GM21447 (cell line): Measurements from ENCODE around the gene AEBP2.
A peak's percentile ranks its signal among the peaks of the same experiment; 100 is the strongest.
"Not testable (repeated sequence)": the region's sequence is repeated elsewhere in the genome, so short reads cannot be mapped to it uniquely, and the experiment has no call there.

ENCODE experiments used
- ATAC-seq: cut with Tn5 transposase; IDR thresholded peaks from one replicate; pipeline ENCODE4 v1.9.1; 2021; ENCODE audit not compliant: unreplicated experiment

AEBP2 gene

DNA sequence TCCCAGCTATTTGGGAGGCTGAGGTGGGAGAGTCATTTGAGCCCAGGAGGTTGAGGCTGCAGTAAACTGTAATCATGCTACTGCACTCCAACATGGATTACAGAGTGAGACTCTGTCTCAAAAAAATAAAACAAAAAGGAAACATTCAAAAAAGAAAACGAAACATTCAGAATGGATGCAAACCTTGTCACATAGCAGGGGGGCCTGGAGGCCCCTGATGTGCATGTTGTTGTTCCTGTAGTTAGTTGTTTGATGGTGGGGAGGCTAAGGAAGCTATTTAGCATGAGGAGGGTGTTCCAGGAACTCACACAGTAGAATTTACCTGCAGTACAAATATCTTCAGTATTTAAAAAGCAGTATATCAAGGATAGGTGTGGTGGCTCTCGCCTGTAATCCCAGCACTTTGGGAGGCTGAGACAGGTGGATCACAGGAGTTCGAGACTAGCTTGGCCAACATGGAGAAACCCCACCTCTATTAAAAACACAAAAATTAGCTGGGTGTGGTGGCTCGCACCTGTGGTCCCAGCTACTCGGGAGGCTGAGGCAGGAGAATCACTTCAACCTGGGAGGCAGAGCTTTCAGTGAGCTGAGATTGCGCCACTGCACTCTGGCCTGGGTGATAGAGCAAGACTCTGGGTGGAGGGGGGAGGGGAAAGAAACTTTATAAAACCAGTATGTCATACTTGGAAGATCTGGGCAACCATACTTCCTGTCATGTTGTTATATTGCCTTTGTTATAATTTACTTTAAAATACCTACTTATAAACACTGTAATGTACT is 17.6 kb upstream of the AEBP2 start:
- ATAC-seq: no peak

DNA sequence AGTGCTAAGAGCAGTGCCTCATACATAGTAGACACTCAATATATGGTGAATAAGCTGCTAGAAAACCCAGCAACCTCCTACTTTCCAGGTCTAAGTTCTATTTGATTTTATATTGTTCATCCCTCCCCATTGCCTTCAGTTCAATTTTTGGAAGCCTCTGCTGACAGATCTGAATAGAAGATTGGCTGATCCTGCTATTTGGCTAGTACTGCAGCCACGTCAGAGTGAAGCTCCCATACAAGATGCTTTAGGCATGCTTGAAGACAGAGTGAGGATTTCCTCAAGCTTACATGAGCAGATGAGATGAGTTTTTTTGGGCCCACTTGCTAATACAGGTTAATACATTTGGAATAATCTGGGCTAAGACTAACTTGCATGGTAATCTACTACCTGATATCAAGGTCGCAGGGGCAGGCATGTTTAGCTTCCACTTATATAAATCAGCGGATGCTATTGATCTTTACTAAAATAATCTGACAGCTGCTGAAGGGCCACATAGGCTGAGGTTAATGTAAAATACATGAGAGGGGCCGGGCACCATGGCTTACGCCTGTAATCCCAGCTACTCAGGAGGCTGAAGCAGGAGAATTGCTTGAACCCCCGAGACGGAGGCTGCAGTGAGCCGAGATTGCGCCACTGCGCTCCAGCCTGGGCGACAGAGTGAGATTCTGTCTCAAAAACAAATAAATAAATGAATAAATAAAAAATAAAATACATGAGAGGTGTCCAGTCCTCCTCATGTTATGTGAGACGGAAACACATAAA is 15.9 kb upstream of the AEBP2 start:
- ATAC-seq: no peak

DNA sequence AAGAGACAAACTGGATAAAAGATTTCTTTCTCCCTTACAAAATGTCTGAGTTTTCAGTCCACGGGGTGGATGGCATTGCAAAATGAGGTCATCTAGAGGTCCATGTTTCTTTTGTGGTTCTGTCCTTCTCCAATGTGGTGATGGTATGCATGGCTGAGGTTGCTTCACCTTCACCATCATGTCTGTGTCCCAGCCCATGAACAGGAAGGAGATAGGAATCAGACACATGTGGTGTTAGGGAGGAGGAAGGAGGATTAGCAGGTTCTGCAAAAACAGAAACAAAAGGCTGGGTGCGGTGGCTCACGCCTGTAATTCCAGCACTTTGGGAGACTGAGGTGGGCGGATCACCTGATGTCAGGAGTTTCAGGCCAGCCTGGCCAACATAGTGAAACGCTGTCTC is 11.0 kb upstream of the AEBP2 start:
- no peak for ATAC-seq

DNA sequence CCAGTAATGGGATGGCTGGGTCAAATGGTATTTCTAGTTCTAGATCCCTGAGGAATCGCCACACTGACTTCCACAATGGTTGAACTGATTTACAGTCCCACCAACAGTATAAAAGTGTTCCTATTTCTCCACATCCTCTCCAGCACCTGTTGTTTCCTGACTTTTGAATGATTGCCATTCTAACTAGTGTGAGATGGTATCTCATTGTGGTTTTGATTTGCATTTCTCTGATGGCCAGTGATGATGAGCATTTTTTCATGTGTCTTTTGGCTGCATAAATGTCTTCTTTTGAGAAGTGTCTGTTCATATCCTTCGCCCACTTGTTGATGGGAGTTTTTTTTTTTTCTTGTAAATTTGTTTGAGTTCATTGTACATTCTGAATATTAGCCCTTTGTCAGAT is 9.8 kb upstream of the AEBP2 start:
- not testable (repeated sequence) for ATAC-seq

DNA sequence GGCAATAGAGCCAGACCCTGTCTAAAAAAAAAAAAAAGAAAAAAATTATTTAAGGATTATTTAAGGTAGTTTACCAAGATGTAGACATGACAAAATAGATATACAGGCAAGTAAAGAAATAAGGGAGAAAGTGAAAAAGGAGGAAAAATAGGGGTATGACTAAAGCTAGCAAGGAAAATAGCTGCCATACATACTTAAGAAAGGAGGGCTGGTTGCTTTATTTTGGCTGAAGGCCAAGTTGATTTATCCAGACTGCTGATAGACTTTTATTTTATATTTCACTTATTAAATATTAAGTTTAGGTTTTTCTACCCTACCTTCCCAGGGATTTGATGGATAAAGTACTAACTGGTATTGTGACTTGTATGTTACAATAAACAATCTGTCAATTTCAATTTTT is 8.3 kb upstream of the AEBP2 start:
- no peak for ATAC-seq

DNA sequence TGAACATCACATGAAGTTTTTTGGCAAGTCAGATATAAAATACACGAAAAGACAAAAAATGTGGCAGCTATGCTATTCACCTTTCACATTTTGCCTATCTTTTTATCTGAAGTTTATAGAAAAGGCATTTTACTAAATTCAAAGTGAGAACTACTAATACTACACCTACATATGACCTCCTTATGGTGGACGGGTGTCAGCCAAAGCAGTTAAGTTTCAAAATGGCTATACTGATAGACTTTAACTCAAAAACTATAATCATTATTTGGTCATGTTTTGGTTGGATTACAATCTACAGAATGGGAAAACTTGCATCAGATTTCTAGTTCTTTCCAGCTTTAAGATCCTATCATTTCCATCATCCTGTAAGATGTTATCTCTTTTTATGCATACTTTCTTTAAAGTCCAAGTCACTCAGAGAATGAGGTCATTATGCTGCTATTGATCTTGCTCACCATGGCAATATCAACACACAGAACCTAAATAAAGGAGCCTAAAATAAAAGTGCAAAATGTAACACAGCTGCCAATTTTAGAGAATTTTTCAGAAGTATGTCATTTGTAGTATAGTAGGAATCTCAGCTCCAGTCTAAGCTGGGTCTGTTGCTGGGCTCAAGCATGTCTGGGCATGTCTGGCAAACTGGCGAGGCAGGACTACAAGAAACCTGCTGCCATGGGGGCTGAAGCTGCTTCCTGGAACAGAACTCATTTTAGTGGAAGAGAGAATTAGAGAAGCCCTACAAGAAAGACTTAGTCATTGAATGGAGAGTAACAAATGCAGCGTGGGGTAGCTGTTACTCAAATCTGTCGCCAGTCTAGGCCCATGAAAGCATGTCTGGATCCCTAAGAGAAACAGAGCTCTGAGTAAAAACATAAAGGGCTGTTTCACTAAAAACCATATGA is 7.6 kb upstream of the AEBP2 start:
- no peak for ATAC-seq

DNA sequence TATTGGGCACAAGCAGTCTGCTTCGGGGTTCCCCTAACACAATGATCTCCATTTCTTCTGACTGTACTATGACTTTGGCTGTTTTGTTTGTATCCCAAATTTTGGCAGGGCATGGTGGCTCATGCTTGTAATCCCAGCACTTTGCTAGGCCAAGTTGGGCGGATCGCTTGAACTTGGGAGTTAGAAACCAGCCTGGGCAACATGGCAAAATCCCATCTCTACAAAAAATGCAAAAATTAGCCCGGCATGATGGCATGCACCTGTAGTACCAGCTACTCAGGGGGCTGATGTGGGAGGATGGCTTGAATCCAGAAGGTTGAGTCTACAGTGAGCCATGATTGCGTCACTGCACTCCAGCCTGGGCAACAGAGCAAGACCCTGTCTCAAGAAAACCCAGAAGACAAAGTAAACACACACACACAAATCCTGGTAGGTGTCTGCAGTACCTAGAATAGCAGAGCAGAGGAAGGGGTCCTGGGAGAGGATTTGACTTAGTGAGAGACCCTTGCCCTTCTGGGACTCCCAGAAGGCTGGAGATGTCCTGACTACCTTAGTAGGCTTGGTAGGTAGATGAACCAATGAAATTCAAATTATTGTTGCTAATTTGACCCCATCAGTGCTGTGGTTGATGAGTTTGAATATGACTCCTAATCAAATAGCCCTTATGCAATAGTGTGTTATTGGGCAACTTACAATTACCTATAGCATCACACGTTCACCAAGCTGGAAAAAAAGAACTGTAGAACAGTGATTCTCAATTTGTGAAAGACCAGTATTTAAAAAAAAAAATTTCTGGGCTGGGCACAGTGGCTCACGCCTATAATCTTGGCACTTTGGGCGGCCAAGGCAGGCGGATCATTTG is 6.8 kb upstream of the AEBP2 start:
- no peak for ATAC-seq

DNA sequence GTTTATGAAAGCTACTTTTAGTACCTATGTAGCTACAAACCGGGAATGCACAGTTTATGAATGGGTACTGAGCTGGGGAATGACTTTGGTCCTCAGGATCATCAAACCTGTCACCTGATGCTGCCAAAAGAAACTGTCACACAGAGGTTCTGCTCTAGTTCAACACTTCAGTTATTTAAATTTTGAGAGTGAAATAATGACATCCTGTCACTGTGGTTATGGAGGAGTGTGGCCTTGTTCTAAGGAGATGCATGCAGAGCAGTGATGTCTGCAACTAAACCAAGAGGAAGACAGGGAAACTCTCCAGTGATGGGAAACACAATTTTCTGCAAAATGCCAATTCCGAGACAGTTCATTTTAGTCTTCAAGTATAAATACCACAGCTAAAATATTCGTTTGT is 4.8 kb upstream of the AEBP2 start:
- ATAC-seq: no peak

DNA sequence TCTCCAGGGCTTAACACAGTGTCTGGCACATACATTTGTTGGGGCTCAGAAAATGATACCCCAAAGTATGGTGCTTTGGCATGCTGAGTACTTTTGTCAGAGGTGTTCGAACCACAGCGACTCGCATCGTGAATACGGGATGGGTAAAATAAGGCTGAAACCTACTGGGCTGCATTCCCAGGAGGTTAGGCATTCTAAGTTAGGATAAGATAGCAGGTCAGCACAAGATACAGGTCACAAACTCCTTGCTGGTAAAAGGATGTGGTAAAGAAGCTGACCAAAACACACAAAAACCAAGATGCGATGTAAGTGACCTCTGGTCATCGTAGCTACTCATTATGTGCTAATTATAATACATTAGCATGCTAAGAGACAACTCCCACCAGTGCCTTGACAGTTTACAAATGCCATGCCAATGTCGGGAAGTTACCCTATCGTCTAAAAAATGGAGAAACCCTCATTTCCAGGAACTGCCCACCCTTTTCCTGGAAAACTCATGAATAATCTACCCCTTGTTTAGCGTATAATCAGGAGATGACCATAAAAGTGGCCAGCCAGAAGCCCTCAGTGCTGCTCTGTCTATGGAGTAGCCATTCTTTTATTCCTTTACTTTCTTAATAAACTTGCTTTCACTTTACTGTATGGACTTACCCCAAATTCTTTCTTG is 3.3 kb upstream of the AEBP2 start:
- no peak for ATAC-seq

DNA sequence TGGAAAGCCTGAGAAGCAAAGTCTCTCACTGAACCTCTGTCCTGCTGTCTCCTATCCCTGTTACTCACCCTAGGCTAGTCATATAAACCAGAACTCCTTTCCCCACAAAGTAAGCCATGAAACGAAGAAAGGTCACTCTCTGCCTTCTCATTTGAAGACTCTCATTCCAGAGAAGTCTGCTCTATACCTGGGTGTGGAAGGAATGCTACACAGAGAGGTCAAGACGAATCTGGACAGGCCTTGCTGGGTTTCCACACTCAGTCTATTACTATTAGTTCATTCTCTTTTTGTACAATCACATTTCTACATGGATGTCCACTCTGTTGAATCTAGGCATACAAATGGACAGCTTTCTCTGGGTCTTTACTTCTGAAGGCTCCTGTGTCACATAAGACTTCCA is 2.4 kb upstream of the AEBP2 start:
- no peak for ATAC-seq

DNA sequence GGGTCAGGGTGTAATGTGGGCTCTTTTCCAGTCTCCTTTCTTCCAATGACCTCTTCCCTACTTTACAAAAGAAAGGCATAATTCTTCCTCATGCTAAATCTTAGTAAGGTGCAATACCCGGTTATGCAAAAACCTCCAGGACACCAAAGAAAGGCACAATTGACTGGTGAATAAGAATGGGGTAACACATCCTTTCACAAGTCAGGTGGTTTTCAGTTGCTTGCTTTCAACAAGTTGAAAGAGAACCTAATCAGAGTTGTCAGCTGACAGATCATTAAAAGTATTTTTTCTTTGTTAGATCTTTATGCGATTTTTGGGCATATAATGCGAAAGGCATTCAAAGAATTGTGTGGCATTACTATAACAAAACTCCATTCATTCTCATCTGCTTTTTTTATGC is 1.3 kb upstream of the AEBP2 start:
- no peak for ATAC-seq

DNA sequence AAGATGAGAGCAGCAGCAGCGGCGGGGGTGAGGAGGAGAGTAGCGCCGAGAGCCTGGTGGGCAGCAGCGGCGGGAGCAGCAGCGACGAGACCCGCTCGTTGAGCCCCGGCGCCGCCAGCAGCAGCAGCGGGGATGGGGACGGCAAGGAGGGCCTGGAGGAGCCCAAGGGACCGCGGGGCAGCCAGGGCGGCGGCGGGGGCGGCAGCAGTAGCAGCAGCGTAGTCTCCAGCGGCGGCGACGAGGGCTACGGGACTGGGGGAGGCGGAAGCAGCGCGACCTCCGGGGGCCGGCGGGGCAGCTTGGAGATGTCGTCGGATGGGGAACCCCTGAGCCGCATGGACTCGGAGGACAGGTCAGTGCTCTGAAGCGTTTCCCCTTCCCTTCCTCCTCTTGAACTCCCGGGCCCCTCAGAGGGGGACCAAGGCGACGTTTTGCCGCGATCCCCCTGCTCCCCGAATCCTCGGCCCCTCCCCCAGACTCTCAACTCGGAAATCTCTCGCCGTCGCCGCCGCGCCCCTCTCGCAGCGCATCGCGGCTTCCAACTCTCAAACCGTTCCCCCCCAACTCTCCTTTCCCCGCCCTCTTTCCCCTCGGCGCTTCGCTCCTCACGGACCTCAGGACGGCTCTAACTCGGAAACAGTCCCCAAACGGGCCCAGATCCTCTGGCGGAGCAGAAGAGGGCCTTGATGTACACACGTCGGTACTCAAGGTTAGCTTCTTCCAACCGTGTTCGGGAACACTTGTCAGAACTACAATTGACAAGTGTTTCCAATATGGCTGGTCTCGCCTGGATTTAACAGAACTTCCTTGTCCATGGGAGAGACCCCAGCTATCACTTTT is 947 bp downstream of the AEBP2 start:
- peak; percentile 45 for ATAC-seq

DNA sequence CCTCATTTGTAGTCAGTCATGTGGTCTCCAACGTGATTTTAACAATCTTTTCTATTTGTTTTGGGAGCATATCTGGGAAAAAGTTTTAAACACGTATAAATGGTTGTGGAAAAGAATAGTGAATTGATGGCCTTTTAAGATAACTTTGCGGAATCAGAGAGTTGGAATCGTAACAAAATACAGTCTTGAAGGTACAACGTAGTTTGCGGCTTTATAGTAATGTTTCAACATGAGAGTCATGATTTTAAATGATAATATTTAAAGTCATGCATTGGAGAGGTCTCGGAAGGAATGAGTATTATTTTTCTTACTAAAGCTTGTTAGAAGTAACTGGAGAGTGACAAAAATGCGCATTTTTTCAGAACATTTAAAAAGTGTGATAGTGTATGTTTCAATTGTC is 1.6 kb downstream of the AEBP2 start:
- ATAC-seq: no peak

DNA sequence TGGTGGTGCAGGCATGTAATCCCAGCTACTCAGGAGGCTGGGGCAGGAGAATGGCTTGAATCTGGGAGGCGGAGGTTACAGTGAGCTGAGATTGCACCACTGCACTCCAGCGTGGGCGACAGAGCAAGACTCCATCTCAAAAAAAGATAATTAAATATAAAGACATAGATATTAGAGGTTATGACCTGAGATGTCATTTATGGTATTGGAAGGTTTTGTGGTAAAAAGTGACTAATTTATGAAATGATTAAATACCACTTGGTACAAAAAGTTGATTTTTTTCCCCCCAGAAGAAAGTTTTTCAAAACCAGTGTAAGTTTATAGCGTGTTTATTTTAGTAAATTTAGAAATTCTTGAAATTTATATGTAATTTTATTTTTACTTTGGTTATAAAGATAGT is 4.3 kb downstream of the AEBP2 start:
- ATAC-seq: no peak

DNA sequence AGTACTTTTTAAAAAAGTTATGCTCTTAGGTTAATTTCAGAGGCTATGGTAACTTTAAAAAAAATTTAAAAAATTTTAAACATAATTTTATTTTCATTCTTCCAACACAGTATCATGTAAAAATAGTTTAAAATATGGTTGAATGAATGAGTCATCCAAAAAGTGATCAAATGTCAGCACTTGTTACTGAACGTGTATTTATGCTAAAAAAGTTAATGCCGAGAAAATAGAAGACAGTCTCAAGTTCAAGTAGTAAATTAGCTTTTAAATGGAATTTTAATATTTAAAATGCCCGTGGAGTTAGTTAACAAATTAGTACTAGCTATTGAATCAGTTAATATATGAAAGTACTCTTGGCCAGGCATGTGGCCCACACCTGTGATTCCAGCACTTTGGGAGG is 4.8 kb downstream of the AEBP2 start:
- no peak for ATAC-seq

DNA sequence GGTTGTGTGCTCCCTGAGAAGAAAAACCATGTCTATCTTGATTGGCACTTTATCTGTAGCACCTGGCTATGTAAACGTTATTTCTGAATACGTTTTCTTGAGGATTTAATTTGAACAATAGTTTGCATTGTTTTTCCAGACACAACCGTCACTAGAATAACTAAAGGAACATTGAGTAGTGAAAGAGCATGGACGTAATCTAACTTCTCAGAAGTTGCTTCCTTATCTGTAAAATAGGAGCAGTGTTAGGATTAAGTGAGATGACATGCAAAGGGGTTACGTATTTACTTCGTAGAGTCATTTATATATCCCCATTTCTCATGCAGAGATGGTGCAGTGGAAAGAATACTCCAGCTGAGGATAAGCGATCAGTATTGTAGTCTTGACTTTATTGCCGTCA is 8.1 kb downstream of the AEBP2 start:
- ATAC-seq: no peak

DNA sequence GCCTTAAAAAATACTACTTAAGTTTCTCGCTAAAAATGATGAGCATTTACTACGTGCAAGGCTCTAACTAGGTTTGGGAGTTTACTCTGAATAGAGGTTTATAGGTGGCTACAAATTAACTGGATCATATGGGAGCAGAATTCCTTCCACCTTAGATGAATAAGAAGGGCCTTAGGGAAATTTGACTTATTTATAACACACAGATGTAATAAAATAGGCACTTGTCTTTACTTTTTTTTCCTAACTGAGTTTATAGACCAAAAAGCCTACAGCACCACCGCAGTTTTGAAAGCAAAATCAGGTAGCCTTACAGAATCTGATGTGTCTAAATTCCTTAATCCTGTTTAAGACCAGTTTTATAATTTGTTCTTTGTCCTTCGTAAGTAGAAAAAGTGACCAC is 10.5 kb downstream of the AEBP2 start:
- ATAC-seq: no peak

DNA sequence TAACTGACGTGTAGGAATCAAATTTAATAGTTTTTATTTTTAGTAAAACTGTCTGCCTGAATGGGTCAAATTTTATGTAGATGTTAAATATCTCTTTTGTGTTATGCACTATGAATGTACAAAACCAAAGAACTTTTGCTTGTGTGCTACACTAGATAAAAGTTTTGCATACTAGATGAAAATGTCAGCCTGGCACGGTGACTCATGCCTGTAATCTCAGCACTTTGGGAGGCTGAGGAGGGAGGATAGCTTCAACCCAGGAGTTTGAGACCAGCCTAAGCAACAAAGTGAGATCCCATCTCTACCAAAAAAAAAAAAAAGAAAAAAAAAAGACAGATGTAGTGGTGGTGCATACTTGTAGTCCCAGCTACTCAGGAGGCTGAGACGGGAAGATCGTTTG is 11.1 kb downstream of the AEBP2 start:
- ATAC-seq: no peak

DNA sequence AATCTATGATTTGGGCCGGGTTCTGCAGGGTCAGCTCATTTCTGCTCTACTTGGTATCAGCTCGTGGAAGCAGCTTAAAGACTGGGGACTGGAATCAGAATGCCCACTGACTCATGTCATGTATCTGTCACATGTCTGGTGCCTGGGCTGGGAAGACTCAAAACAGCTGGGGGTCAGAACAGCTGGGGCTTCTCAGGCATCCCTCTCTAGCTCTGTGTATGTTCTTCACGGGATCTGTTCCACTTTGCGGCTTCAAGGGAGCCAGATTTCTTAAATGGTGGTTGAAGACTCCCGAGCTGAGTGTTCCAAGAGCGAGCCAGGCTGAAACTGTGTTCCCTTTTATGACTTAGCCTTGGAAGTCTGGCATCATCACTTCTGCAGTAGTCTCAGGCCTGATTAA is 11.9 kb downstream of the AEBP2 start:
- no peak for ATAC-seq
